TTC549 (cell line): Measurements from ENCODE around the gene SNX14.

Source experiments
- FAIRE-seq: peaks from 2 replicates; lab custom pipeline; 2012; peaks lifted over from hg19 to GRCh38; lab: Jason Lieb, UNC

The SNX14 gene

GRCh38 chr6:85462673-85463072, 131.0 kb downstream of the SNX14 start:
- FAIRE-seq = no peak

- no peak for FAIRE-seq
Observed at GRCh38 chr6:85461798-85462170, 131.9 kb downstream of the SNX14 start.

- FAIRE-seq = no peak
Observed at GRCh38 chr6:85460921-85461797, 132.5 kb downstream of the SNX14 start.

- no peak for FAIRE-seq
Observed at GRCh38 chr6:85460154-85460920, 133.3 kb downstream of the SNX14 start.

- no peak for FAIRE-seq
Observed at GRCh38 chr6:85459224-85459901, 134.3 kb downstream of the SNX14 start.

GRCh38 chr6:85458782-85459181, 134.9 kb downstream of the SNX14 start:
- FAIRE-seq = no peak

GRCh38 chr6:85458184-85458583, 135.5 kb downstream of the SNX14 start:
- no peak for FAIRE-seq

GRCh38 chr6:85456782-85457181, 136.9 kb downstream of the SNX14 start:
- no peak for FAIRE-seq
